ENCODE results near the gene DAZAP2.

The DAZAP2 gene

DNA sequence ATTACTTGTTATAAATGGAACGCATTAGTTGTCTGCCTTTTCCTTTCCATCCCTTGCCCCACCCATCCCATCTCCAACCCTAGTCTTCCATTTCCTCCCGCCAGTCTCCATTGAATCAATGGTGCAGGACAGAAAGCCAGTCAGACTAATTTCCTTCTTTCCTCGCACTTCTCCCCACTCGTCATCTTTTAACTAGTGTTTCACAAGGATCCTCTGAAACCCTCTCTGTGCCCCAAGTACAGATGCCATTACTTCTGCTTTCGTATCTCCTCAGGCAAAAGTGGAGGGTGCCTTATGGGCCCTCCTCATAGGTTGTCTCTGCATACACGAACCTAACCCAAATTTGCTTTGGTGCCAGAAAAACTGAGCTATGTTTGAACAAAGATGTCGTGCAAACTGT, 4.2 kb downstream of the DAZAP2 start:
- ATAC-seq = no peak
- TF ChIP-seq GLIS3 (CRISPR knock-in tag; IDR thresholded peaks at IDR 0.05) (no peak), TOX (CRISPR knock-in tag; IDR thresholded peaks at IDR 0.05; ENCODE audit: borderline replicate concordance) (no peak), CSDC2 (CRISPR knock-in tag; IDR thresholded peaks at IDR 0.05) (no peak), ZNF8 (CRISPR knock-in tag; IDR thresholded peaks at IDR 0.05) (no peak), ZNF565 (CRISPR knock-in tag; conservative IDR thresholded peaks at IDR 0.05; ENCODE audit: low read depth) (no peak), ISL1 (CRISPR knock-in tag; IDR thresholded peaks at IDR 0.05) (no peak), PPARA (CRISPR knock-in tag; IDR thresholded peaks at IDR 0.05; ENCODE audit: borderline replicate concordance) (no peak), ZC3H10 (CRISPR knock-in tag; IDR thresholded peaks at IDR 0.05) (no peak), BACH2 (CRISPR knock-in tag; IDR thresholded peaks at IDR 0.05; ENCODE audit: borderline replicate concordance) (no peak), ZFP3 (CRISPR knock-in tag; IDR thresholded peaks at IDR 0.05) (no peak), ZFP30 (CRISPR knock-in tag; IDR thresholded peaks at IDR 0.05) (no peak)
- TF ChIP-seq, protein P1, sequence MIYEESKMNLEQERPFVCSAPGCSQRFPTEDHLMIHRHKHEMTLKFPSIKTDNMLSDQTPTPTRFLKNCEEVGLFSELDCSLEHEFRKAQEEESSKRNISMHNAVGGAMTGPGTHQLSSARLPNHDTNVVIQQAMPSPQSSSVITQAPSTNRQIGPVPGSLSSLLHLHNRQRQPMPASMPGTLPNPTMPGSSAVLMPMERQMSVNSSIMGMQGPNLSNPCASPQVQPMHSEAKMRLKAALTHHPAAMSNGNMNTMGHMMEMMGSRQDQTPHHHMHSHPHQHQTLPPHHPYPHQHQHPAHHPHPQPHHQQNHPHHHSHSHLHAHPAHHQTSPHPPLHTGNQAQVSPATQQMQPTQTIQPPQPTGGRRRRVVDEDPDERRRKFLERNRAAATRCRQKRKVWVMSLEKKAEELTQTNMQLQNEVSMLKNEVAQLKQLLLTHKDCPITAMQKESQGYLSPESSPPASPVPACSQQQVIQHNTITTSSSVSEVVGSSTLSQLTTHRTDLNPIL (CRISPR knock-in tag; IDR thresholded peaks at IDR 0.05; ENCODE audit: low read depth) = no peak

DNA sequence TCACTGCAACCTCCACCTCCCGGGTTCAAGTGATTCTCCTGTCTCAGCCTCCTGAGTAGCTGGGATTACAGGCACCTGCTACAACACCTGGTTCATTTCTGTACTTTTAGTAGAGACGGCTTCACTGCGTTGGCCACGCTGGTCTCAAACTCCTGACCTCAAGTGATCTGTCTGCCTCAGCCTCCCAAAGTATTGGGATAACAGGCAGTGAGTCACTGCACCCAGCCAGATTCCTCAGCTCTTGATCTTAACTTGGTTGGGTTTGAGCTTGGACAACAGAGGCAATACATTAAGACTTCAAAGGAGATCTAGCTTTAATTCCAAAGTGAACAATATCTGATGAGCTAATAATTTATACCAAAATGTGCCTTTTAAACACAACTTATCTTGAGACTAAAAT, 5.6 kb downstream of the DAZAP2 start:
- TF ChIP-seq BACH2 (CRISPR knock-in tag; IDR thresholded peaks at IDR 0.05; ENCODE audit: borderline replicate concordance) (no peak), ZNF70 (CRISPR knock-in tag; IDR thresholded peaks at IDR 0.05) (no peak), ESRRG (CRISPR knock-in tag; IDR thresholded peaks at IDR 0.05) (no peak), GLIS3 (CRISPR knock-in tag; IDR thresholded peaks at IDR 0.05) (no peak), ZFP30 (CRISPR knock-in tag; IDR thresholded peaks at IDR 0.05) (no peak), PPARA (CRISPR knock-in tag; IDR thresholded peaks at IDR 0.05; ENCODE audit: borderline replicate concordance) (no peak), OSR1 (CRISPR knock-in tag; IDR thresholded peaks at IDR 0.05) (no peak), ZC3H10 (CRISPR knock-in tag; IDR thresholded peaks at IDR 0.05) (no peak), TCF4 (CRISPR knock-in tag; IDR thresholded peaks at IDR 0.05; ENCODE audit: borderline replicate concordance) (no peak), ZNF565 (CRISPR knock-in tag; conservative IDR thresholded peaks at IDR 0.05; ENCODE audit: low read depth) (no peak), ZFP3 (CRISPR knock-in tag; IDR thresholded peaks at IDR 0.05) (no peak), SNAI2 (CRISPR knock-in tag; IDR thresholded peaks at IDR 0.05) (no peak)
- TF ChIP-seq, protein P2, sequence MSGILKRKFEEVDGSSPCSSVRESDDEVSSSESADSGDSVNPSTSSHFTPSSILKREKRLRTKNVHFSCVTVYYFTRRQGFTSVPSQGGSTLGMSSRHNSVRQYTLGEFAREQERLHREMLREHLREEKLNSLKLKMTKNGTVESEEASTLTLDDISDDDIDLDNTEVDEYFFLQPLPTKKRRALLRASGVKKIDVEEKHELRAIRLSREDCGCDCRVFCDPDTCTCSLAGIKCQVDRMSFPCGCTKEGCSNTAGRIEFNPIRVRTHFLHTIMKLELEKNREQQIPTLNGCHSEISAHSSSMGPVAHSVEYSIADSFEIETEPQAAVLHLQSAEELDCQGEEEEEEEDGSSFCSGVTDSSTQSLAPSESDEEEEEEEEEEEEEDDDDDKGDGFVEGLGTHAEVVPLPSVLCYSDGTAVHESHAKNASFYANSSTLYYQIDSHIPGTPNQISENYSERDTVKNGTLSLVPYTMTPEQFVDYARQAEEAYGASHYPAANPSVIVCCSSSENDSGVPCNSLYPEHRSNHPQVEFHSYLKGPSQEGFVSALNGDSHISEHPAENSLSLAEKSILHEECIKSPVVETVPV (CRISPR knock-in tag; IDR thresholded peaks at IDR 0.05) = no peak
- TF ChIP-seq, protein P3, sequence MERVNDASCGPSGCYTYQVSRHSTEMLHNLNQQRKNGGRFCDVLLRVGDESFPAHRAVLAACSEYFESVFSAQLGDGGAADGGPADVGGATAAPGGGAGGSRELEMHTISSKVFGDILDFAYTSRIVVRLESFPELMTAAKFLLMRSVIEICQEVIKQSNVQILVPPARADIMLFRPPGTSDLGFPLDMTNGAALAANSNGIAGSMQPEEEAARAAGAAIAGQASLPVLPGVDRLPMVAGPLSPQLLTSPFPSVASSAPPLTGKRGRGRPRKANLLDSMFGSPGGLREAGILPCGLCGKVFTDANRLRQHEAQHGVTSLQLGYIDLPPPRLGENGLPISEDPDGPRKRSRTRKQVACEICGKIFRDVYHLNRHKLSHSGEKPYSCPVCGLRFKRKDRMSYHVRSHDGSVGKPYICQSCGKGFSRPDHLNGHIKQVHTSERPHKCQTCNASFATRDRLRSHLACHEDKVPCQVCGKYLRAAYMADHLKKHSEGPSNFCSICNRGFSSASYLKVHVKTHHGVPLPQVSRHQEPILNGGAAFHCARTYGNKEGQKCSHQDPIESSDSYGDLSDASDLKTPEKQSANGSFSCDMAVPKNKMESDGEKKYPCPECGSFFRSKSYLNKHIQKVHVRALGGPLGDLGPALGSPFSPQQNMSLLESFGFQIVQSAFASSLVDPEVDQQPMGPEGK (CRISPR knock-in tag; IDR thresholded peaks at IDR 0.05; ENCODE audit: borderline replicate concordance) = no peak
- TF ChIP-seq, protein P4, sequence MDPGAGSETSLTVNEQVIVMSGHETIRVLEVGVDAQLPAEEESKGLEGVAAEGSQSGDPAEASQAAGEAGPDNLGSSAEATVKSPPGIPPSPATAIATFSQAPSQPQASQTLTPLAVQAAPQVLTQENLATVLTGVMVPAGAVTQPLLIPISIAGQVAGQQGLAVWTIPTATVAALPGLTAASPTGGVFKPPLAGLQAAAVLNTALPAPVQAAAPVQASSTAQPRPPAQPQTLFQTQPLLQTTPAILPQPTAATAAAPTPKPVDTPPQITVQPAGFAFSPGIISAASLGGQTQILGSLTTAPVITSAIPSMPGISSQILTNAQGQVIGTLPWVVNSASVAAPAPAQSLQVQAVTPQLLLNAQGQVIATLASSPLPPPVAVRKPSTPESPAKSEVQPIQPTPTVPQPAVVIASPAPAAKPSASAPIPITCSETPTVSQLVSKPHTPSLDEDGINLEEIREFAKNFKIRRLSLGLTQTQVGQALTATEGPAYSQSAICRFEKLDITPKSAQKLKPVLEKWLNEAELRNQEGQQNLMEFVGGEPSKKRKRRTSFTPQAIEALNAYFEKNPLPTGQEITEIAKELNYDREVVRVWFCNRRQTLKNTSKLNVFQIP (CRISPR knock-in tag; IDR thresholded peaks at IDR 0.05; ENCODE audit: borderline replicate concordance, low read depth) = no peak
- TF ChIP-seq, protein P1 (CRISPR knock-in tag; IDR thresholded peaks at IDR 0.05; ENCODE audit: low read depth) = no peak
- no peak for ATAC-seq

DNA sequence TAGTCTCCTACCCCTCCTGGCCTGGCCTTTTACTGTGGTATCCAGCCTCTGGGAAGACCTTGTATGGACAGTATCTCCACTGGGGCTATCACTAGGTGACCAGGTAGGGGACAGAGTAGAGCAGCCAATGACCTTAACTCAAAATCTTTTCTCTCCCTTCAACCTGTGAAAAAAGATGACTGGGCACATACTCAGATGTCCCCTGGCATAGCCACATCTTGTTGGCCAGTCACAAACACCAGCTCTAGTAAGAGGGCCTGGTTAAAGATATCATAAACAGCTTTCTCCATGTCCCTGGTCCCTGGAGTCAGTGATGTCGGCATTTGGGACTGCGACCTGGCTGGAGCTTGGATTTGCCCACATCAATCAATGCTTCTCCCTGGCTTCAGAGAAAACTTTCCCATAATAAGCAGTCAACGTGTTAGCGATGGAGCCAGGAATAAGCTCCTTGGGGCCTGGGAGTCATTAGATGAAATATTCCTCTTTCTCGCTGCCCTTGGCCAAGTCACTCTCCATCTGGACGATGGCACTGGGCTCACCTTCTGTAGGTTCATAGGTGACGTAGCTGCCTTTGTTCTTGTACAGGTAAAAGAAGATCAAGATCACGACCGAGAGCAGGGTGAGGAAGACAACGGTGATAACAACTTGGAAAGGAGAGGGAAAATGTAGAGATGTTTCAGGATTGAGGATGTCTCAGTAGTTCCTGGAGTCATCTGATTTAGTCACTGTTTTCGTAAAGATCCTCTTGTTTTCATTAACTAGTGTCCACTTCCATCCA, 7.0 kb downstream of the DAZAP2 start:
- TF ChIP-seq, protein P2 (CRISPR knock-in tag; IDR thresholded peaks at IDR 0.05) = no peak
- TF ChIP-seq ESRRG (CRISPR knock-in tag; IDR thresholded peaks at IDR 0.05) (no peak), CSDC2 (CRISPR knock-in tag; IDR thresholded peaks at IDR 0.05) (no peak), RARB (CRISPR knock-in tag; IDR thresholded peaks at IDR 0.05) (no peak)
- ATAC-seq = no peak; the same call in 2 of the 3 replicates
